H1 (cell line): ENCODE results near the gene TMEM151A. TPM values are rescaled to one million over a fixed set of nuclear protein-coding genes. Genes with fewer than 3 reads are reported as not detected.

Experiments
- CTCF ChIA-PET: fragments of 300-600 bp; sonication (Branson Sonifier 250); formaldehyde crosslinking; loops from one replicate; lab custom pipeline; 2021; ENCODE audit not compliant: partially characterized antibody; lab: Charles Lee
- POLR2A ChIA-PET: fragments of 300-600 bp; sonication (Branson Sonifier 250); formaldehyde crosslinking; loops from one replicate; lab custom pipeline; 2021; ENCODE audit warnings: inconsistent platforms; ENCODE audit not compliant: partially characterized antibody; lab: Charles Lee
- DNase-seq, 2 experiments: peaks; one replicate each; pipeline versions ENCODE4 v3.0.0 to v3.0.0-alpha.2; 2010 to 2022; ENCODE audit warnings: low spot score in 2 of 2, low read depth in 1 of 2, mixed read lengths in 1 of 2
- FAIRE-seq: peaks from 2 replicates; lab custom pipeline; 2011; peaks lifted over from hg19 to GRCh38; lab: Jason Lieb, UNC
- H2AFZ ChIP-seq: 2 replicates; pipeline ENCODE4 v1.8.1; 2012; ENCODE audit warnings: low read length, inconsistent platforms
- H2AK5ac ChIP-seq: 2 replicates; pipeline ENCODE4 v1.6.1; 2013; ENCODE audit warnings: low read depth, low read length
- H2BK120ac ChIP-seq: replicated peaks from 2 replicates; pipeline ENCODE3; 2013; ENCODE audit warnings: low read depth, low read length, inconsistent platforms
- H2BK12ac ChIP-seq: 2 replicates; pipeline ENCODE4 v1.6.1; 2013; ENCODE audit warnings: low read depth, low read length
- H2BK15ac ChIP-seq: 2 replicates; pipeline ENCODE4 v1.6.1; 2013; ENCODE audit warnings: low read length
- H2BK20ac ChIP-seq: 2 replicates; pipeline ENCODE4 v1.6.1; 2013; ENCODE audit warnings: low read length
- H2BK5ac ChIP-seq: 2 replicates; pipeline ENCODE4 v1.6.1; 2013; ENCODE audit warnings: low read depth, low read length
- H3K14ac ChIP-seq: 2 replicates; pipeline ENCODE4 v1.6.1; 2013; ENCODE audit warnings: inconsistent platforms; ENCODE audit not compliant: insufficient read length
- H3K18ac ChIP-seq: 2 replicates; pipeline ENCODE4 v1.6.1; 2013; ENCODE audit warnings: low read length; ENCODE audit errors: extremely low read depth
- H3K23ac ChIP-seq: 2 replicates; pipeline ENCODE4 v1.6.1; 2013; ENCODE audit warnings: inconsistent platforms; ENCODE audit not compliant: insufficient read length
- H3K23me2 ChIP-seq: 2 replicates; pipeline ENCODE4 v1.6.1; 2013; ENCODE audit warnings: low read depth, low read length
- H3K27ac ChIP-seq: 2 replicates; pipeline ENCODE4 v1.6.1; 2011; ENCODE audit warnings: low read depth, low read length, inconsistent platforms
- H3K27me3 ChIP-seq, 4 experiments: replicated peaks in 1 of 4; 1 replicate in 1 of 4; 2 replicates in 3 of 4; pipeline versions ENCODE4 v1.6.1 to v1.8.1; 2011 to 2013; ENCODE audit warnings: low read length in 3 of 4, mild to moderate bottlenecking in 3 of 4, inconsistent platforms in 2 of 4, mixed read lengths in 2 of 4, moderate library complexity in 1 of 4; ENCODE audit not compliant: control insufficient read depth in 3 of 4, insufficient read depth in 3 of 4; ENCODE audit errors: extremely low read depth in 1 of 4
- H3K36me3 ChIP-seq, 4 experiments: 2 replicates each; pipeline versions ENCODE4 v1.6.1 to v1.8.1; 2011 to 2013; ENCODE audit warnings: mild to moderate bottlenecking in 4 of 4, low read length in 3 of 4, moderate library complexity in 2 of 4, control low read depth in 1 of 4, inconsistent platforms in 1 of 4; ENCODE audit not compliant: insufficient read depth in 4 of 4, control insufficient read depth in 2 of 4
- H3K4ac ChIP-seq: replicated peaks from 2 replicates; pipeline ENCODE3; 2013; ENCODE audit warnings: low read length, low read depth, mixed read lengths, inconsistent platforms; ENCODE audit not compliant: insufficient read length
- H3K4me1 ChIP-seq, 4 experiments: replicated peaks in 1 of 4; 1 replicate in 1 of 4; 2 replicates in 3 of 4; pipeline versions ENCODE4 v1.6.1 to v1.8.1; 2011 to 2013; ENCODE audit warnings: low read length in 3 of 4, inconsistent platforms in 2 of 4, mixed read lengths in 1 of 4; ENCODE audit not compliant: insufficient read depth in 4 of 4, control insufficient read depth in 3 of 4
- H3K4me2 ChIP-seq, 2 experiments: 2 replicates each; pipeline versions ENCODE4 v1.6.1 to v1.8.1; 2011 to 2013; ENCODE audit warnings: low read depth in 2 of 2, low read length in 2 of 2, control low read depth in 1 of 2, inconsistent platforms in 1 of 2, mild to moderate bottlenecking in 1 of 2; ENCODE audit not compliant: insufficient read depth in 1 of 2
- H3K4me3 ChIP-seq, 4 experiments: fragments of 200-600, 300-600 bp in 1 of 4; sonication (generic), shearing (Covaris generic), sonication (Bioruptor Twin) in 1 of 4; 2 replicates each; pipeline versions ENCODE4 v1.5.1 to v1.8.1; 2011 to 2016; ENCODE audit warnings: low read length in 4 of 4, low read depth in 3 of 4, control low read depth in 2 of 4, inconsistent platforms in 2 of 4, mild to moderate bottlenecking in 2 of 4, mixed read lengths in 1 of 4, moderate library complexity in 1 of 4; ENCODE audit not compliant: insufficient read depth in 2 of 4; ENCODE audit errors: extremely low read depth in 1 of 4
- H3K56ac ChIP-seq: replicated peaks from 2 replicates; pipeline ENCODE3; 2013; ENCODE audit warnings: low read depth, mild to moderate bottlenecking, mixed read lengths, low read length, inconsistent platforms; ENCODE audit not compliant: insufficient read length
- H3K79me1 ChIP-seq: 2 replicates; pipeline ENCODE4 v1.6.1; 2013; ENCODE audit warnings: low read depth, low read length, control low read depth
- H3K79me2 ChIP-seq, 2 experiments: 2 replicates each; pipeline versions ENCODE4 v1.6.1 to v1.8.1; 2012 to 2013; ENCODE audit warnings: low read length in 2 of 2, mild to moderate bottlenecking in 2 of 2, inconsistent platforms in 1 of 2; ENCODE audit not compliant: insufficient read depth in 2 of 2, control insufficient read depth in 1 of 2
- H3K9ac ChIP-seq, 4 experiments: replicated peaks in 1 of 4; 1 replicate in 1 of 4; 2 replicates in 3 of 4; pipeline versions ENCODE4 v1.6.1 to v1.8.1; 2011 to 2013; ENCODE audit warnings: low read depth in 3 of 4, low read length in 3 of 4, control low read depth in 2 of 4, mild to moderate bottlenecking in 2 of 4, moderate library complexity in 2 of 4, inconsistent platforms in 1 of 4; ENCODE audit errors: extremely low read depth in 1 of 4
- H3K9me3 ChIP-seq, 2 experiments: 2 replicates each; pipeline versions ENCODE4 v1.6.1 to v1.8.1; 2012 to 2013; ENCODE audit warnings: mild to moderate bottlenecking in 2 of 2, moderate library complexity in 2 of 2, control low read depth in 1 of 2, inconsistent platforms in 1 of 2, low read depth in 1 of 2, low read length in 1 of 2, mixed read lengths in 1 of 2; ENCODE audit not compliant: insufficient read depth in 2 of 2
- H4K20me1 ChIP-seq, 2 experiments: replicated peaks in 1 of 2; 2 replicates each; pipeline versions ENCODE3 to v1.8.1; 2011 to 2013; ENCODE audit warnings: inconsistent platforms in 2 of 2, low read length in 2 of 2, mild to moderate bottlenecking in 1 of 2; ENCODE audit not compliant: insufficient read depth in 2 of 2, control insufficient read depth in 1 of 2
- H4K5ac ChIP-seq: 2 replicates; pipeline ENCODE4 v1.6.1; 2013; ENCODE audit warnings: low read length, low read depth, mixed read lengths, inconsistent platforms; ENCODE audit not compliant: insufficient read length
- H4K8ac ChIP-seq: 2 replicates; pipeline ENCODE4 v1.8.0; 2013; ENCODE audit warnings: mild to moderate bottlenecking, moderate library complexity, low read length, inconsistent platforms; ENCODE audit not compliant: insufficient read depth; ENCODE audit errors: extremely low read depth
- H4K91ac ChIP-seq: replicated peaks from 2 replicates; pipeline ENCODE3; 2013; ENCODE audit warnings: low read length, mixed read lengths, inconsistent platforms; ENCODE audit not compliant: insufficient read length
- BCL11A ChIP-seq, 2 experiments: IDR thresholded peaks; one replicate each; pipeline ENCODE4 v1.6.1; 2011; ENCODE audit warnings: low read depth in 2 of 2, low read length in 2 of 2, mild to moderate bottlenecking in 2 of 2
- CEBPB ChIP-seq: IDR thresholded peaks from 2 replicates; pipeline ENCODE4 v1.6.1; 2012; ENCODE audit warnings: low read depth, low read length
- EGR1 ChIP-seq: IDR thresholded peaks from 2 replicates; pipeline ENCODE4 v1.6.1; 2011; ENCODE audit warnings: low read depth, low read length, borderline replicate concordance
- SRF ChIP-seq: IDR thresholded peaks from 2 replicates; pipeline ENCODE4 v1.6.1; 2011; ENCODE audit warnings: mild to moderate bottlenecking, low read depth, low read length, moderate library complexity
- WGBS, 2 experiments: shearing (Covaris generic) in 1 of 2; methylation state at CpG; one replicate each; pipeline versions ENCODE4 v1.1.6 to v1.1.7; 2013 to 2015; ENCODE audit warnings: low lambda C conversion rate in 2 of 2, mixed read lengths in 2 of 2, inconsistent platforms in 1 of 2, low coverage in 1 of 2, missing lambda C conversion rate in 1 of 2; ENCODE audit not compliant: insufficient replicate concordance in 2 of 2, insufficient coverage in 1 of 2, insufficient read length in 1 of 2; ENCODE audit errors: extremely low coverage in 1 of 2, missing lambda C conversion rate in 1 of 2; 5-methylcytosine and 5-hydroxymethylcytosine counted together
- polyA plus RNA-seq, 7 experiments: library from polyadenylated mRNA; depleted of rRNA in 3 of 7; stranded (reverse) in 5 of 7; unstranded in 2 of 7; fragments of >200 nt in 5 of 7; fragments of 200-250 nt in 2 of 7; gene quantifications; 1 replicate in 5 of 7; 2 replicates in 1 of 7; 4 replicates in 1 of 7; pipeline versions ENCODE4 v1.2.1 to v1.2.3, GENCODE V29; 2011 to 2013; ENCODE audit warnings: missing spikeins in 2 of 7, mixed read lengths in 2 of 7
- total RNA-seq: library from RNA; stranded (reverse); fragmentation: NEBNext Ultra II Directional; extraction: Animal tissue kit (Norgen Biotek cat#: 25700); gene quantifications from 2 replicates; pipeline ENCODE4 v1.2.1, GENCODE V29; 2021

TMEM151A gene
- total and polyA plus RNA-seq, 2 of the 8 experiments (the other 6 are each of a cell fraction or from before 2014, with no cell fraction given), result 3.2 TPM

- Histone ChIP-seq H3K36me3 (no peaks in the 10 kb centered on the region), H3K4me2 (no peak overlapping the region), H3K23me2 (no peaks in the 10 kb centered on the region), H3K9me3 (no peaks in the 10 kb centered on the region), H3K79me1 (no peaks in the 10 kb centered on the region), H3K14ac (no peak overlapping the region), H2BK15ac (no peak overlapping the region), H3K79me2 (no peaks in the 10 kb centered on the region), H3K4me3 (no peak overlapping the region), H2BK5ac (no peak overlapping the region), H2AFZ (no peak overlapping the region), H4K8ac (no peak overlapping the region), H3K23ac (no peak overlapping the region), H2BK20ac (no peak overlapping the region), H3K56ac (no peak overlapping the region), H2BK120ac (no peak overlapping the region), H4K91ac (no peak overlapping the region), H4K20me1 (peaks cover 0 to 1% of the 10 kb centered on the region in 2 experiments), H3K9ac (no peak overlapping the region), H2BK12ac (no peak overlapping the region), H3K27me3 (peaks cover 0 to 3% (median 0%) of the 10 kb centered on the region in 4 experiments; a peak in 1 of 7 replicates), H2AK5ac (no peak overlapping the region; the same call in 1 of the 2 replicates), H3K4ac (no peak overlapping the region), H3K4me1 (peaks cover 4 to 13% (median 6%) of the 10 kb centered on the region in 4 experiments; a peak in 6 of 7 replicates), H4K5ac (no peak overlapping the region), H3K27ac (no peak overlapping the region), H3K18ac (no peak overlapping the region)
- no peak for TF ChIP-seq BCL11A (IDR thresholded peaks at IDR 0.05; ENCODE audit: low read depth in 2 of 2, low read length in 2 of 2)
- TF ChIP-seq CEBPB, result no peak
- TF ChIP-seq SRF, result no peak
- no peak for TF ChIP-seq EGR1
- POLR2A ChIA-PET, result interaction anchor here (0.6 to 2.3 kb wide), 5 partner anchors 10 to 182 kb away, joined by 3 to 8 read pairs (median 5); partner anchors contain the start of gene YIF1A
- DNase-seq (no peak), FAIRE-seq (no peak)
- CTCF ChIA-PET, result interaction anchor here (1.5 to 6.6 kb wide), 4 partner anchors 12 to 45 kb away, joined by 3 to 75 read pairs (median 22); partner anchors contain the start of gene CD248
- WGBS, 2 experiments, result 87% methylated on average over 3 of the region's 3 CpGs; no CpG with 5 or more reads in 1 of the 2 experiments
Observed at GRCh38 chr11:66299186-66299585, 7.5 kb downstream of the TMEM151A start.
